Neuronal stem cell (in vitro differentiated cells): Measurements from ENCODE around the gene SMOC2.
A peak's percentile ranks its signal among the peaks of the same experiment; 100 is the strongest.

Source experiments
- DNase-seq: peaks from one replicate; pipeline ENCODE4 v3.0.0-alpha.2; 2013; ENCODE audit warnings: low spot score
- H2AFZ ChIP-seq: one replicate; pipeline ENCODE4 v1.6.1; 2013; ENCODE audit warnings: mild to moderate bottlenecking, low read length, inconsistent platforms
- H2AK5ac ChIP-seq: 2 replicates; pipeline ENCODE4 v1.6.1; 2013; ENCODE audit warnings: low read depth, mild to moderate bottlenecking, inconsistent platforms, low read length, moderate library complexity, mixed read lengths
- H2BK120ac ChIP-seq: 2 replicates; pipeline ENCODE4 v1.6.1; 2013; ENCODE audit warnings: low read depth, mild to moderate bottlenecking, inconsistent platforms, low read length, moderate library complexity, mixed read lengths
- H2BK12ac ChIP-seq: one replicate; pipeline ENCODE4 v1.6.1; 2013; ENCODE audit warnings: low read length, inconsistent platforms
- H2BK15ac ChIP-seq: 2 replicates; pipeline ENCODE4 v1.6.1; 2013; ENCODE audit warnings: mild to moderate bottlenecking, low read length, inconsistent platforms, mixed read lengths
- H2BK5ac ChIP-seq: one replicate; pipeline ENCODE4 v1.6.1; 2013; ENCODE audit warnings: inconsistent platforms, mild to moderate bottlenecking, low read length, moderate library complexity
- H3K14ac ChIP-seq: one replicate; pipeline ENCODE4 v1.6.1; 2013; ENCODE audit warnings: low read length, inconsistent platforms
- H3K18ac ChIP-seq: 2 replicates; pipeline ENCODE4 v1.6.1; 2013; ENCODE audit warnings: low read length, inconsistent platforms
- H3K23ac ChIP-seq: 2 replicates; pipeline ENCODE4 v1.6.1; 2013; ENCODE audit warnings: low read depth, mild to moderate bottlenecking, mixed read lengths, low read length, inconsistent platforms; ENCODE audit not compliant: poor library complexity
- H3K27ac ChIP-seq: replicated peaks from 3 replicates; pipeline ENCODE4 v1.5.1; 2013; ENCODE audit warnings: low read length, inconsistent platforms
- H3K27me3 ChIP-seq, 3 experiments: 2 replicates each; pipeline ENCODE4 v1.6.1; 2013; ENCODE audit warnings: low read length in 3 of 3, mild to moderate bottlenecking in 2 of 3, inconsistent platforms in 1 of 3, low read depth in 1 of 3, mixed read lengths in 1 of 3, moderate library complexity in 1 of 3; ENCODE audit not compliant: control insufficient read depth in 3 of 3, insufficient read depth in 3 of 3
- H3K36me3 ChIP-seq, 2 donors: replicated peaks in 1 of 2; 2 replicates each; pipeline ENCODE4 v1.6.1; 2013; ENCODE audit warnings: low read length in 2 of 2; ENCODE audit not compliant: control insufficient read depth in 2 of 2, insufficient read depth in 2 of 2
- H3K4ac ChIP-seq: 2 replicates; pipeline ENCODE4 v1.6.1; 2013; ENCODE audit warnings: inconsistent platforms, mild to moderate bottlenecking, low read length, moderate library complexity
- H3K4me1 ChIP-seq, 2 donors: 1 replicate in 1 of 2; 2 replicates in 1 of 2; pipeline ENCODE4 v1.6.1; 2013; ENCODE audit warnings: low read length in 2 of 2, low read depth in 1 of 2; ENCODE audit not compliant: control insufficient read depth in 2 of 2, insufficient read depth in 1 of 2
- H3K4me2 ChIP-seq: one replicate; pipeline ENCODE4 v1.6.1; 2013; ENCODE audit warnings: mild to moderate bottlenecking, low read length, inconsistent platforms; ENCODE audit not compliant: insufficient read depth, poor library complexity, severe bottlenecking
- H3K4me3 ChIP-seq, 2 donors: 2 replicates each; pipeline ENCODE4 v1.5.1; 2013; ENCODE audit warnings: low read length in 2 of 2, mild to moderate bottlenecking in 2 of 2, inconsistent platforms in 1 of 2, moderate library complexity in 1 of 2
- H3K79me1 ChIP-seq: one replicate; pipeline ENCODE4 v1.6.1; 2013; ENCODE audit warnings: low read depth, mild to moderate bottlenecking, inconsistent platforms, low read length, moderate library complexity
- H3K9ac ChIP-seq: one replicate; pipeline ENCODE4 v1.6.1; 2013; ENCODE audit warnings: mild to moderate bottlenecking, low read depth, low read length, inconsistent platforms; ENCODE audit not compliant: poor library complexity
- H3K9me3 ChIP-seq, 2 donors: replicated peaks in 1 of 2; 2 replicates each; pipeline versions ENCODE3 to v1.6.1; 2013; ENCODE audit warnings: low read length in 2 of 2, mild to moderate bottlenecking in 2 of 2, inconsistent platforms in 1 of 2, low read depth in 1 of 2, mixed read lengths in 1 of 2, moderate library complexity in 1 of 2; ENCODE audit not compliant: control insufficient read depth in 2 of 2, insufficient read depth in 1 of 2
- H4K8ac ChIP-seq: one replicate; pipeline ENCODE4 v1.6.1; 2013; ENCODE audit warnings: low read depth, mild to moderate bottlenecking, inconsistent platforms, low read length, moderate library complexity
- H4K91ac ChIP-seq: one replicate; pipeline ENCODE4 v1.6.1; 2013; ENCODE audit warnings: low read length, low read depth, mild to moderate bottlenecking, inconsistent platforms; ENCODE audit not compliant: poor library complexity
- WGBS, 2 donors: extraction: QIAGEN DNeasy Blood & Tissue Kit; methylation state at CpG; one replicate each; pipeline ENCODE4 v1.1.7; 2013; ENCODE audit warnings: missing lambda C conversion rate in 2 of 2, mixed read lengths in 1 of 2; ENCODE audit not compliant: insufficient read length in 2 of 2, insufficient replicate concordance in 1 of 2; ENCODE audit errors: extremely low coverage in 2 of 2; 5-methylcytosine and 5-hydroxymethylcytosine counted together

SMOC2 gene

GRCh38 chr6:168462289-168462853, 21.4 kb downstream of the SMOC2 start:
- peaks cover 2% of the 10 kb centered on the region for H3K79me1 ChIP-seq
- no peaks in the 10 kb centered on the region for H3K9me3 ChIP-seq
- no peak overlapping the region for H4K91ac ChIP-seq
- H3K14ac ChIP-seq: no peak overlapping the region
- H2BK15ac ChIP-seq: no peak overlapping the region
- WGBS, 2 donors: no CpG with 5 or more reads among the region's 8 CpGs
- no peaks in the 10 kb centered on the region for H3K27me3 ChIP-seq
- no peak overlapping the region for H2BK5ac ChIP-seq
- H3K4me1 ChIP-seq: peaks cover 0 to 4% of the 10 kb centered on the region in 2 donors
- H2AK5ac ChIP-seq: no peak overlapping the region
- H3K9ac ChIP-seq: no peak overlapping the region
- H3K23ac ChIP-seq: no peak overlapping the region
- no peak overlapping the region for H4K8ac ChIP-seq
- no peak for DNase-seq
- H2AFZ ChIP-seq: no peak overlapping the region
- no peak overlapping the region for H3K18ac ChIP-seq
- no peak overlapping the region for H3K4me2 ChIP-seq
- no peaks in the 10 kb centered on the region for H3K36me3 ChIP-seq
- H3K27ac ChIP-seq: no peak overlapping the region
- no peak overlapping the region for H2BK120ac ChIP-seq
- no peak overlapping the region for H2BK12ac ChIP-seq
- no peak overlapping the region for H3K4me3 ChIP-seq
- H3K4ac ChIP-seq: no peak overlapping the region

- no peak overlapping the region for H3K4me3 ChIP-seq
- H2AK5ac ChIP-seq: no peak overlapping the region
- no peak overlapping the region for H3K9ac ChIP-seq
- H3K79me1 ChIP-seq: no peaks in the 10 kb centered on the region
- no CpG with 5 or more reads among the region's 4 CpGs for WGBS, 2 donors
- H3K4me2 ChIP-seq: no peak overlapping the region
- no peak overlapping the region for H3K14ac ChIP-seq
- H3K27me3 ChIP-seq: no peaks in the 10 kb centered on the region
- no peak overlapping the region for H2BK15ac ChIP-seq
- no peak overlapping the region for H3K27ac ChIP-seq
- no peaks in the 10 kb centered on the region for H3K9me3 ChIP-seq
- no peak overlapping the region for H3K4ac ChIP-seq
- no peak overlapping the region for H2BK12ac ChIP-seq
- H4K8ac ChIP-seq: no peak overlapping the region
- H3K18ac ChIP-seq: no peak overlapping the region
- H2BK120ac ChIP-seq: no peak overlapping the region
- H3K23ac ChIP-seq: no peak overlapping the region
- H2BK5ac ChIP-seq: no peak overlapping the region
- no peak for DNase-seq
- H2AFZ ChIP-seq: no peak overlapping the region
- H3K36me3 ChIP-seq: no peaks in the 10 kb centered on the region
- peaks cover 0 to 5% of the 10 kb centered on the region in 2 donors for H3K4me1 ChIP-seq
- H4K91ac ChIP-seq: no peak overlapping the region
These were observed 23.6 kb downstream of the SMOC2 start for GRCh38 chr6:168464546-168464945.

- no peaks in the 10 kb centered on the region for H3K36me3 ChIP-seq
- H3K9ac ChIP-seq: no peak overlapping the region
- H4K91ac ChIP-seq: no peak overlapping the region
- no peak overlapping the region for H2AFZ ChIP-seq
- no peak for DNase-seq
- H3K9me3 ChIP-seq: no peaks in the 10 kb centered on the region
- no peaks in the 10 kb centered on the region for H3K79me1 ChIP-seq
- no peaks in the 10 kb centered on the region for H3K27me3 ChIP-seq
- H3K4ac ChIP-seq: no peak overlapping the region
- no peak overlapping the region for H3K14ac ChIP-seq
- H2BK120ac ChIP-seq: no peak overlapping the region
- no peak overlapping the region for H3K27ac ChIP-seq
- H2BK12ac ChIP-seq: no peak overlapping the region
- no peak overlapping the region for H2AK5ac ChIP-seq
- no peak overlapping the region for H3K23ac ChIP-seq
- H3K4me2 ChIP-seq: no peak overlapping the region
- H2BK15ac ChIP-seq: no peak overlapping the region
- H3K4me3 ChIP-seq: no peak overlapping the region
- H3K18ac ChIP-seq: peak overlapping the region; percentile 13
- WGBS, 2 donors: no CpG with 5 or more reads among the region's 5 CpGs
- H4K8ac ChIP-seq: no peak overlapping the region
- H3K4me1 ChIP-seq: peaks cover 0 to 8% of the 10 kb centered on the region in 2 donors
- no peak overlapping the region for H2BK5ac ChIP-seq
These were observed 27.1 kb downstream of the SMOC2 start for GRCh38 chr6:168468045-168468444.

GRCh38 chr6:168469521-168469920, 28.5 kb downstream of the SMOC2 start:
- Histone ChIP-seq H2BK12ac (no peak overlapping the region), H2AK5ac (no peak overlapping the region), H2BK120ac (no peak overlapping the region), H3K23ac (no peak overlapping the region), H3K4me2 (no peak overlapping the region), H2AFZ (no peak overlapping the region), H3K4me3 (no peak overlapping the region), H2BK15ac (no peak overlapping the region), H3K4ac (no peak overlapping the region), H3K18ac (no peak overlapping the region), H3K4me1 (peaks cover 0 to 8% of the 10 kb centered on the region in 2 donors), H3K9ac (no peak overlapping the region), H3K27ac (no peak overlapping the region), H3K14ac (no peak overlapping the region), H3K9me3 (no peaks in the 10 kb centered on the region), H2BK5ac (no peak overlapping the region), H4K8ac (no peak overlapping the region), H3K79me1 (no peaks in the 10 kb centered on the region), H3K36me3 (no peaks in the 10 kb centered on the region), H4K91ac (no peak overlapping the region), H3K27me3 (no peaks in the 10 kb centered on the region)
- no peak for DNase-seq
- no CpG with 5 or more reads among the region's 14 CpGs for WGBS, 2 donors
